NAMALWA (cell line): ENCODE measurements around the gene RNF26.

ENCODE experiments used
- DNase-seq: peaks from one replicate; pipeline ENCODE4 v3.0.0-alpha.2; 2015; ENCODE audit warnings: low spot score

RNF26 gene

GRCh38 chr11:119336744-119337469 lies 2.6 kb downstream of the RNF26 start:
- no peak for DNase-seq

GRCh38 chr11:119337581-119338317 lies 3.4 kb downstream of the RNF26 start:
- peak; percentile 40 for DNase-seq

GRCh38 chr11:119338318-119338890 lies 4.1 kb downstream of the RNF26 start:
- DNase-seq, result peak; percentile 83

DNA sequence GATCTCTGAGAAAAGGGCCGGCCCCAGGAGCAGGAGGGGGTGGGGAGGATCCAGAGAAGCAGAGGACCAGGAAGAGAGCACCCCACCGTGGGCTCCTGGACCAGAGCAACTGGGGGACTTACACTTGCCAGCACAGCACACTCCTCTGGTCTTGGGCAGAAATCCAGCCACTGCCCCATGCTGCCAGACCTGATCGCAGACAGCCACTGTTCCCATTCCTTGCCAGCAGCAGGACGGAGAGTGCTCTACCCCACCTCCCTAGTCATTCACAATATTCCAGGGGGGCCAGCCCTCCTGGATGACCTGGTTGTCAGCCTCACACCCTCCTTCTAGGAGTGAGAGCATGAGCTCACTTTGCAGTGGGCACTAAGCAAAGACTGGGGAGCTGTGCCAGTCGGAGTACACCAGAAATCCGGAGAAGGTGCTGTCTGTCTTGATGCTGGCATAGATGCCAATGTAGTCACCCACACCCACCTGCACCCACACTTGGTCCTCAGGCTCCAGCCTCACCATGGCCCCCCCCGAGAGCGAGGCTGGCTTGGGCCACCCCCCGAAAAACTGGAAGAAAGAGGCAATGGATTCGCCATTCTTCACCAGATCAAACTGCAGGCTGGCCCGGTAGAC lies 4.8 kb downstream of the RNF26 start:
- no peak for DNase-seq

GRCh38 chr11:119339589-119340334 lies 5.4 kb downstream of the RNF26 start:
- no peak for DNase-seq

DNA sequence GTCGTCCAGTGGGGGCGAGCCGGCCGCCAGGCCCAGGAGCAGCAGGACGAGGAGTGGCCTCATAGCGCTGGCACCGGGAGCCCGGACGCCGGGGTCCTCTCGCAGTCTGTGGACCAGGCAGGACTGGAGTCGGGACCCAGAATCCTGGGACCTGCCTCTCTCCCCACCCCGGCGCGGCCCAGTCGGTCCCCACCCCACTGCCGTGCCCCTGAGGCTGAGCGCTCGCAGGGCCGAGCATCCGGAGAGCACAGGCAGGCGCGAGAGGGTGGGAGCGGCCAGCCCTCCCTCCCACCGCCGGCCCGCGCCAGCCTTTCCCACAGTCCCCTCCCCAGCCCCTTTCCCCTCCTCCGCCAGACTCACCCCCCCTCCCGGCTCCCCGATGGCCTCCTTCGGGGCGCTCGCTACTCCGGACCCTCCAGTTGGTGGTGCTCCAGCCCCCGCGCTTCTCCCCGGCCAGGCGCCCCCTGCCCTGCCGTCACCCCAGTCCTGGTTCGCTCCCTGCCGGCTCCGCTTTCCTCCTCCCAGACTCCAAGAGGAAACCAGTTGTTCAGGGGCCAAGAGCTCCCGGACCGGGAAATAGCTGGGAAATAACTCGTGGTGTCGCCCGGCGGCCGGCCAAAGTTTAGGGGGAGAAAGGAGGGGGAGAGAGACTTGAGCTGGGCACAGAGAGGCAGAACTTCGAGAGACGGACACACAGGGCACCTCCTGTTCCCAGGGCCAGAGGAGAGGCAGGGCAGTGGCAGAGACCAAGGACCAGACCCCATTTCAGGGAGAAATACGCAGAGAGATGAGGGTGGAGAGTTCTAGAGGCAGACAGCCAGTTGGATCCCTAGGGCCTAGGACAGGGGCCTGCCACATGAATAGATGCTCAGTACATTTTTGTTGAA lies 6.3 kb downstream of the RNF26 start, which contains the start of gene C1QTNF5:
C1QTNF5 (minus strand) TSS at position 549 of the 887 bp plus-strand sequence; CDS start at position 63, 486 bp downstream.
- no peak for DNase-seq

- DNase-seq, result no peak
Measured at GRCh38 chr11:119341222-119342022, 7.1 kb downstream of the RNF26 start.

DNA sequence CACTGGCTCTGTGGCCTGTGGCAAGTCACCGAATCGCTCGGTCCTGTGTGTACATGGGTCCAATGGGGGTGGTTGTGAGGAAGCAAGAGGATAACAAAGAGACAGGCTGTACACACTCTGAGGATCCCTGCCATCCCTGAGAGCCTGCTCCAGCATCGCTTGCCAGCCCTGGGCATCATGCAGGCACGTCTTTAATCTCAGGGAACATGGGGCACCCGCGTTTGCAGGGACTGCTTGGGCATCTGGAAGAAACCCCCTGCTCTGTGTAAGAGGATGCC lies 7.6 kb downstream of the RNF26 start:
- no peak for DNase-seq

DNA sequence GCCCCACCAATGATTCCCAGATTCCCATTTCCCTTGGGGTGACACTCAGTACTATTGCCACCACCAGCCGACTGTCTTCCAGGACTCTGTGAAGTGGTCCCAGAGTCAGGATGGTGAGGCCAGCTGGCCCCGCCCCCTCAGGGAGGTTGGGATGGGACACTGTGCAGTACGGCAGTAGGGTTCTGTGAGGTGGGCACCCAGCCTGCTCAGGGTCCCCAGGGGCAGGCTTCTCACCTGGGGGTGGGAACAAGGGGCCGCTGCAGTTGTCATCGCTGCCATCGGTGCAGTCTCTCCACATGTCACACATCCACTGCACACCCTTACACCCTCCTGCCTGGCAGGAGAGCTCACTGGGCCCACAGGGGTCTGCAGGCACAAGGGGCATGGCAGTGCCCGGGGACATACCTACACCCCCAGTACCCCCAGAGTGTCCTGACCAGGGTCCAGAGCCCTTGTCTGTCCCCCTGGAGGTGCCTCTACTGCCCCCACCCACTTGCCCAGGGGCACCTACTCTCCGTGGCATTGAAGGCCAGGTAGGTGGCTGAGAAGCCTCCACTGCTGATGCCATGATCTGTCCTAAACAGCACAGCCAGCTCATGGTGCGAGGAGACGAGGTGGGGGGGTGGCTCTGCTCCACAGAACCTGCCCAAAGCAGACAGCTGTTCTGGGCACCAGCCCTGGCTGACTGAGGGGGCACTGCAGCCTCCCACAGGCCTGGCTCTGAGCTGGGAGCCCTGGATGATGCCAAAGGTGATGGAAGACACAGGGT lies 8.2 kb downstream of the RNF26 start:
- DNase-seq, result no peak

- no peak for DNase-seq
Measured at GRCh38 chr11:119343726-119344125, 9.4 kb downstream of the RNF26 start.

- no peak for DNase-seq
Measured at GRCh38 chr11:119344291-119345010, 10.1 kb downstream of the RNF26 start.

DNA sequence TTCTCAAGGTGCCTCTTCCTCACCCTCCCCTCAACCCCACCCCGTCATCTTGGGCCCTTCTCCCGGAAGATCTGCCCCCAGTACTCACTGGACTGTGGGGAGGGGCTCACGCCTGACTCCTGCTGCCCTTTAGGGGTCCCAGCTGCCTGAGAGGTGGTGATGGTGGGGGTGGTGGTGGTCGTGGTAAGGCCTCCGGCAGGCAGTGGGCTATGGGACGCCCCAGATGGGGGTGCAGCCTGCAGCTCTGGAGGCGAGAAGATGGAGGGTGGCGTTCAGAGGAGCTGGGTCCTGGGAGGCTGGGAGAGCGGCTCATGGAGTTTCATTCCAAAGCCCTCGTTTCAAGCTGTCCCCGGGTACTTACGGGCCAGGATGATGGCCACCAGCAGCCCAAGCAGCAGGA lies 11.4 kb downstream of the RNF26 start:
- no peak for DNase-seq

- DNase-seq, result no peak
Measured at GRCh38 chr11:119346605-119347004, 12.3 kb downstream of the RNF26 start, which contains the start of gene MFRP. Gene MFRP (minus strand): TSS chr11:119346705. CDS start chr11:119346513, 192 bp downstream.

- DNase-seq, result no peak
Measured at GRCh38 chr11:119347242-119347641, 12.9 kb downstream of the RNF26 start.

DNA sequence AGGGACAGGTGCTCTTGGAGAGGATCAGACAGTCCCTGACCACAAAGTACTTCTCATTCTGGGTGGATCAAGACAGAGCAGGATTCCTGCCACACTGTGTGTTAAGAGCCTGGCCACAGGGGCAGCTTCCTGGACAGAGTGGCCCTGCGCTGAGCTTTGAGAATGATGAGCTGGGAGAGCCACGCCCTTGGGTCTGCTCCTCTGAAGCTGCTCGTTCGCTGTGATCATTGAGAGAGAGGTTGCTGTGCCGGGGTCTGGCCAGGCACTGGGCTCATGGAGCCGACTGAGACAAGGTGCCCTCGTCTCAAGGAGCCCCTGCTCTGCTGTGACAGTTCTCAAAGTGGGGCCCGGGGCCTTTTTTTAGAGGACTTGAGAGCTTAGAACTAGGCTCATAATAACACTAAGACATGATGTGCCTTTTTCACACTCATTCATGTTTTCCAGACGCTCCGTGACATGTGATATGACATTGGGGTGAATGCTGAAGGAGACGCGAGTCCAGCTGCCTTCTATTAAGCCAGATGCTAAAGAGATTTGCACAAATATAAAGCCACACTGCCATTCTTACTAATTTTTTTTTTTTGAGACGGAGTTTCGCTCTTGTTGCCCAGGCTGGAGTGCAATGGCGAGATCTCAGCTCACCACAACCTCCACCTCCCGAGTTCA lies 13.7 kb downstream of the RNF26 start:
- no peak for DNase-seq

DNA sequence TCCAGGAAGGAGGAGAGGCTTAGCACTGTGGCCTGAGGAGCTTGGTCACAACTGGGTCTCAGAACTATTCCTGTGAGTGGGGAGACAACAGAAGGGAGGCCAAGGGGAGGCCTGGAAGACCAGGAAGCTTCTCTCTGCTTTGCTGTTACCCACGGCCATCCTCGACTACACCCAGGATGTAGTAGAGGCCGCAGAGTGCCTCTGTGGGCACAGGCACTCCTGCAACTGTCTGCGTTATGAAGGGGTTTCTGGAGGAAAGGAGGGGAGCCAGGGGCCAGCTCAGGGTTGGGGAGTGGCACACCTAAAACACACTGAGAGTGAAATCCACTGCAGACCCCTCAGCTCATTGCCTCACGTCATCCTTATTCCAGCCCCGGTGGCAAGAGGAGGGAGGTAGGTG lies 16.0 kb downstream of the RNF26 start:
- DNase-seq, result no peak

DNA sequence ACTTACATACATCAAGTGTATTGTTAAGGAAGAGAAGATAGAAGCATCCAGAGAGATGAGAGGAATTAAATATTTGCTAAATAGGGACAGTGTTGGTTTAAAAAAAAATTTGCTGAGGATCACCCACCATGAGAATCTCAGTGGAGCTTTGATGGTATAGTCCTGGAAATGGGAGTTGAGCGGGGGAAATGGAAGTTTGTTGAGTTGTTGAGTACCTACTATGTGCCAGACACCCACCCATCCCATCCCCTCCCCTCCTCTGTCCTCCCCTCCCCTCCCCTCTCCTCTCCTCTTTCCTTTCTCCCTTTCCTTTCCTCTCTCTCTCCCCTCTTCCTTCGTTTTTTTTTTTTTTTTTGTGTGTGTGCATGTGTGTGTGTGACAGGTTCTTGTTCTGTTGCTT lies 16.9 kb downstream of the RNF26 start:
- no peak for DNase-seq

- no peak for DNase-seq
Measured at GRCh38 chr11:119352857-119353260, 18.5 kb downstream of the RNF26 start.
